Right lobe of liver (tissue), 4 donors: ENCODE measurements around the gene NENF.

ENCODE experiments used
- CTCF ChIP-seq, 4 donors: fragments of 200-600 bp in 3 of 4; fragments of 450-650 bp in 1 of 4; IDR thresholded peaks; one replicate each; pipeline versions ENCODE4 v1.5.1 to v1.8.0; 2016 to 2022; ENCODE audit warnings: antibody characterized with exemption in 4 of 4, mild to moderate bottlenecking in 2 of 4
- POLR2A ChIP-seq: fragments of 450-650 bp; IDR thresholded peaks from one replicate; pipeline ENCODE4 v1.6.1; 2017; ENCODE audit warnings: antibody characterized with exemption, mild to moderate bottlenecking
- donor health status: DM: no; HTN: no; CAD: no.
- donor health status: DM: no; HTN: no; CAD: no.
- donor health status: DM: no; HTN: yes; CAD: no.

GRCh38 chr1:212490276-212490675 lies 57.6 kb downstream of the NENF start:
- TF ChIP-seq POLR2A: no peak
- TF ChIP-seq CTCF (IDR thresholded peaks at IDR 0.05): no peak
